ENCODE data around the gene ALDH3A2. TPM values are rescaled to one million over a fixed set of nuclear protein-coding genes. Genes with fewer than 3 reads are reported as not detected.
"Not testable (repeated sequence)": the region's sequence is repeated elsewhere in the genome, so short reads cannot be mapped to it uniquely, and the experiment has no call there.

The ALDH3A2 gene
- total RNA-seq, 4 donors from 2014 or later = 92.1 to 143 (median 111) TPM

GRCh38 chr17:19664821-19665181 lies 16.2 kb downstream of the ALDH3A2 start:
- ATAC-seq (ENCODE audit: low FRiP score) (no peak), DNase-seq (ENCODE audit: low spot score) (no peak)
- no peak for TF ChIP-seq CTCF (IDR thresholded peaks at IDR 0.05)

- not testable (repeated sequence) for ATAC-seq (ENCODE audit: low FRiP score); DNase-seq (ENCODE audit: low spot score)
These were observed 21.1 kb downstream of the ALDH3A2 start for GRCh38 chr17:19669680-19670079.

GRCh38 chr17:19670908-19671307 lies 22.4 kb downstream of the ALDH3A2 start:
- TF ChIP-seq CTCF (IDR thresholded peaks at IDR 0.05) = no peak
- ATAC-seq (ENCODE audit: low FRiP score) = no peak
- DNase-seq (ENCODE audit: low spot score) = no peak

- DNase-seq (ENCODE audit: low spot score) = no peak
- TF ChIP-seq CTCF (IDR thresholded peaks at IDR 0.05) = no peak
- no peak for ATAC-seq (ENCODE audit: low FRiP score)
These were observed 22.9 kb downstream of the ALDH3A2 start for GRCh38 chr17:19671433-19671832.

- ATAC-seq (ENCODE audit: low FRiP score) (peak; percentile 67), DNase-seq (ENCODE audit: low spot score) (no peak)
- TF ChIP-seq CTCF (IDR thresholded peaks at IDR 0.05) = no peak
These were observed 23.6 kb downstream of the ALDH3A2 start for GRCh38 chr17:19672009-19672750.

GRCh38 chr17:19673623-19674022 lies 25.1 kb downstream of the ALDH3A2 start:
- TF ChIP-seq CTCF (IDR thresholded peaks at IDR 0.05) = no peak
- DNase-seq (ENCODE audit: low spot score) = no peak
- ATAC-seq (ENCODE audit: low FRiP score) = peak; percentile 61

- DNase-seq (ENCODE audit: low spot score) (no peak), ATAC-seq (ENCODE audit: low FRiP score) (no peak)
- TF ChIP-seq CTCF (IDR thresholded peaks at IDR 0.05) = no peak
These were observed 28.3 kb downstream of the ALDH3A2 start for GRCh38 chr17:19676896-19677295.
